SK-N-SH (cell line): ENCODE measurements around the gene ACAD10.
"Not testable (repeated sequence)": the region's sequence is repeated elsewhere in the genome, so short reads cannot be mapped to it uniquely, and the experiment has no call there.

Experiments
- CTCF ChIP-seq: fragments of 200-600 bp; sonication (generic); IDR thresholded peaks from 2 replicates; pipeline ENCODE4 v1.6.1; 2017; ENCODE audit warnings: antibody characterized with exemption, mild to moderate bottlenecking, moderate library complexity
- EP300 ChIP-seq, 2 experiments: IDR thresholded peaks; 2 replicates each; pipeline versions ENCODE4 v1.4.0 to v1.6.1; 2012; ENCODE audit warnings: borderline replicate concordance in 1 of 2, low read depth in 1 of 2, low read length in 1 of 2
- FOXM1 ChIP-seq: IDR thresholded peaks from 2 replicates; pipeline ENCODE4 v1.4.0; 2012; ENCODE audit warnings: low read depth, mild to moderate bottlenecking
- GABPA ChIP-seq: IDR thresholded peaks from 2 replicates; pipeline ENCODE4 v1.4.0; 2012; ENCODE audit warnings: low read depth, mild to moderate bottlenecking
- GATA2 ChIP-seq: sonication (generic); formaldehyde crosslinking; IDR thresholded peaks from 2 replicates; pipeline ENCODE4 v1.5.0; 2020; ENCODE audit warnings: mild to moderate bottlenecking, missing genetic modification reagents
- MAX ChIP-seq: IDR thresholded peaks from 2 replicates; pipeline ENCODE4 v1.4.0; 2012; ENCODE audit warnings: low read depth
- NFIC ChIP-seq: IDR thresholded peaks from 2 replicates; pipeline ENCODE4 v1.4.0; 2012; ENCODE audit warnings: borderline replicate concordance
- RCOR1 ChIP-seq: fragments of 150-350 bp; IDR thresholded peaks from 2 replicates; pipeline ENCODE4 v1.6.1; 2017; ENCODE audit warnings: antibody characterized with exemption, low read length
- REST ChIP-seq: IDR thresholded peaks from 2 replicates; pipeline ENCODE4 v1.6.1; 2012; ENCODE audit warnings: mild to moderate bottlenecking, low read depth, low read length, moderate library complexity
- RFX5 ChIP-seq: IDR thresholded peaks from 2 replicates; pipeline ENCODE4 v1.6.1; 2012; ENCODE audit warnings: mild to moderate bottlenecking, improper control_type of control experiment, low read length
- RXRA ChIP-seq: IDR thresholded peaks from 2 replicates; pipeline ENCODE4 v1.4.0; 2012; ENCODE audit warnings: low read depth, mild to moderate bottlenecking, borderline replicate concordance
- SIN3A ChIP-seq: IDR thresholded peaks from 2 replicates; pipeline ENCODE4 v1.6.1; 2012; ENCODE audit warnings: low read depth, mild to moderate bottlenecking, low read length, moderate library complexity, borderline replicate concordance
- TEAD4 ChIP-seq: IDR thresholded peaks from 2 replicates; pipeline ENCODE4 v1.4.0; 2012; ENCODE audit warnings: mild to moderate bottlenecking, borderline replicate concordance; ENCODE audit not compliant: insufficient read depth
- USF2 ChIP-seq: fragments of 150-350 bp; IDR thresholded peaks from 2 replicates; pipeline ENCODE4 v1.6.1; 2017; ENCODE audit warnings: antibody characterized with exemption, low read length, low read depth, borderline replicate concordance

DNA sequence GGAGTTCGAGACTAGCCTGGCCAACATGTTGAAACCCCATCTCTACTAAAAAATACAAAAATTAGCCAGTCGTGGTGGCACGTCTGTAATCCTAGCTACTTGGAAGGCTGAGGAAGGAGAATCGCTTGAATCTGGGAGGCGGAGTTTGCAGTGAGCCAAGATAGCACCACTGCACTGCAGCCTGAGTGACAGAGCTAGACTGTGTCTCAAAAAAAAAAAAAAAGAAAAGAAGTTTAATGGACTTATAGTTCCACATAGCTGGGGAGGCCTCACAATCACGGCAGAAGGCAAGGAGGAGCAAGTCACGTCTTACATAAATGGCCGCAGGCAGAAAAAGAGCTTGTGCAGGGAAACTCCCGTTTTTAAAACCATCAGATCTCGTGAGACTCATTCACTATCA lies 77.7 kb downstream of the ACAD10 start:
- TF ChIP-seq USF2; TEAD4; REST; EP300 (IDR thresholded peaks at IDR 0.05; ENCODE audit: borderline replicate concordance in 1 of 2, low read depth in 1 of 2, low read length in 1 of 2); CTCF; RXRA; SIN3A; RFX5; MAX; GATA2 (CRISPR knock-in tag); FOXM1; NFIC; RCOR1; GABPA: not testable (repeated sequence)
